Loucy (cell line): Measurements from ENCODE around the gene ACSS2.
A peak's percentile ranks its signal among the peaks of the same experiment; 100 is the strongest.

Experiments
- H2AFZ ChIP-seq: fragments of 200-600 bp; sonication (generic); 2 replicates; pipeline ENCODE4 v1.6.0; 2016; ENCODE audit warnings: antibody characterized with exemption, mild to moderate bottlenecking, low read length, moderate library complexity
- H3F3A ChIP-seq: fragments of 200-600 bp; 2 replicates; pipeline ENCODE4 v1.6.0; 2016; ENCODE audit warnings: antibody characterized with exemption, low read depth, mild to moderate bottlenecking
- H3K27me3 ChIP-seq: fragments of 200-600 bp; sonication (generic); 2 replicates; pipeline ENCODE4 v1.6.1; 2014; ENCODE audit warnings: low read length, mild to moderate bottlenecking; ENCODE audit not compliant: insufficient read depth, poor library complexity, severe bottlenecking
- H3K36me3 ChIP-seq: fragments of 200-600 bp; sonication (generic); 2 replicates; pipeline ENCODE4 v1.6.1; 2016; ENCODE audit warnings: low read length; ENCODE audit not compliant: insufficient read depth
- H3K4me1 ChIP-seq: fragments of 200-600 bp; sonication (generic); 2 replicates; pipeline ENCODE4 v1.5.1; 2014; ENCODE audit warnings: low read length, mild to moderate bottlenecking; ENCODE audit not compliant: insufficient read depth, poor library complexity, severe bottlenecking
- H3K4me2 ChIP-seq: fragments of 200-600 bp; sonication (generic); 2 replicates; pipeline ENCODE4 v1.6.0; 2014; ENCODE audit warnings: antibody characterized with exemption, low read length, low read depth, mild to moderate bottlenecking; ENCODE audit not compliant: poor library complexity, severe bottlenecking
- H3K4me3 ChIP-seq: fragments of 200-600 bp; sonication (generic); 2 replicates; pipeline ENCODE4 v1.5.1; 2014; ENCODE audit warnings: low read length, mild to moderate bottlenecking, mixed read lengths; ENCODE audit not compliant: poor library complexity, severe bottlenecking
- H3K79me2 ChIP-seq: fragments of 200-600 bp; sonication (generic); 2 replicates; pipeline ENCODE4 v1.6.1; 2014; ENCODE audit warnings: low read length; ENCODE audit not compliant: insufficient read depth
- H3K9ac ChIP-seq: fragments of 200-600 bp; sonication (generic); 2 replicates; pipeline ENCODE4 v1.6.0; 2014; ENCODE audit warnings: mild to moderate bottlenecking, low read depth, low read length, moderate library complexity; ENCODE audit not compliant: poor library complexity, severe bottlenecking
- H3K9me2 ChIP-seq: fragments of 200-600 bp; sonication (generic); replicated peaks from 2 replicates; pipeline ENCODE4 v1.6.1; 2016; ENCODE audit warnings: low read depth, low read length, mixed read lengths
- H3K9me3 ChIP-seq: fragments of 200-600 bp; sonication (generic); 2 replicates; pipeline ENCODE4 v1.6.1; 2014; ENCODE audit warnings: mild to moderate bottlenecking, antibody characterized with exemption, low read length, low read depth; ENCODE audit not compliant: insufficient read depth
- H4K20me1 ChIP-seq: fragments of 200-600 bp; sonication (generic); 2 replicates; pipeline ENCODE4 v1.6.0; 2014; ENCODE audit warnings: antibody characterized with exemption, low read length, mild to moderate bottlenecking; ENCODE audit not compliant: insufficient read depth, poor library complexity, severe bottlenecking
- EZH2phosphoT487 ChIP-seq: fragments of 200-600 bp; IDR thresholded peaks from 2 replicates; pipeline ENCODE4 v1.6.1; 2018; ENCODE audit warnings: antibody characterized with exemption, mild to moderate bottlenecking, moderate library complexity, borderline replicate concordance
- TF ChIP-seq, protein P1 (sequence below): fragments of 200-600 bp; sonication (generic); conservative IDR thresholded peaks from 2 replicates; pipeline ENCODE4 v1.5.1; 2014; ENCODE audit warnings: mild to moderate bottlenecking, antibody characterized with exemption, low read length

Gene ACSS2

DNA sequence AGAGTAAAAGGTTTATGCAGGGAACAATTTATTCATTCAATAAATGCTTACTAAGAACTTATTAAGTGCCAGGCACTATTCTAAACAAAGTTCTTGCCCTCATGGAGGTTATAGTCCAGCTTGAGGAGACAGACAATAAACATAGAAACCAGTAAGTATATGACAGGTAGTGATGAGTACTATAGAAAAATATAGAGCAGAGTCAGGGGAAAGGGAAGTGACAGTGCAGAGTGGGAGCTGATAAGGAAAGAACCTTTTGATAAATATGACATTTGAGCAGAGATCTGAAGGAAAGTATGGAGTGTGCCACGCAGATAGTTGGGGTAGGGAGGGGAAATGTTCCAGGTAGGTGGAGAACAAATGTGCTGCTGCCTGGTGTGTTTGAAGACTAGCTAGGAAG lies 12.1 kb downstream of the ACSS2 start:
- no peak for TF ChIP-seq EZH2phosphoT487
- TF ChIP-seq, protein P1, sequence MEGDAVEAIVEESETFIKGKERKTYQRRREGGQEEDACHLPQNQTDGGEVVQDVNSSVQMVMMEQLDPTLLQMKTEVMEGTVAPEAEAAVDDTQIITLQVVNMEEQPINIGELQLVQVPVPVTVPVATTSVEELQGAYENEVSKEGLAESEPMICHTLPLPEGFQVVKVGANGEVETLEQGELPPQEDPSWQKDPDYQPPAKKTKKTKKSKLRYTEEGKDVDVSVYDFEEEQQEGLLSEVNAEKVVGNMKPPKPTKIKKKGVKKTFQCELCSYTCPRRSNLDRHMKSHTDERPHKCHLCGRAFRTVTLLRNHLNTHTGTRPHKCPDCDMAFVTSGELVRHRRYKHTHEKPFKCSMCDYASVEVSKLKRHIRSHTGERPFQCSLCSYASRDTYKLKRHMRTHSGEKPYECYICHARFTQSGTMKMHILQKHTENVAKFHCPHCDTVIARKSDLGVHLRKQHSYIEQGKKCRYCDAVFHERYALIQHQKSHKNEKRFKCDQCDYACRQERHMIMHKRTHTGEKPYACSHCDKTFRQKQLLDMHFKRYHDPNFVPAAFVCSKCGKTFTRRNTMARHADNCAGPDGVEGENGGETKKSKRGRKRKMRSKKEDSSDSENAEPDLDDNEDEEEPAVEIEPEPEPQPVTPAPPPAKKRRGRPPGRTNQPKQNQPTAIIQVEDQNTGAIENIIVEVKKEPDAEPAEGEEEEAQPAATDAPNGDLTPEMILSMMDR = no peak

DNA sequence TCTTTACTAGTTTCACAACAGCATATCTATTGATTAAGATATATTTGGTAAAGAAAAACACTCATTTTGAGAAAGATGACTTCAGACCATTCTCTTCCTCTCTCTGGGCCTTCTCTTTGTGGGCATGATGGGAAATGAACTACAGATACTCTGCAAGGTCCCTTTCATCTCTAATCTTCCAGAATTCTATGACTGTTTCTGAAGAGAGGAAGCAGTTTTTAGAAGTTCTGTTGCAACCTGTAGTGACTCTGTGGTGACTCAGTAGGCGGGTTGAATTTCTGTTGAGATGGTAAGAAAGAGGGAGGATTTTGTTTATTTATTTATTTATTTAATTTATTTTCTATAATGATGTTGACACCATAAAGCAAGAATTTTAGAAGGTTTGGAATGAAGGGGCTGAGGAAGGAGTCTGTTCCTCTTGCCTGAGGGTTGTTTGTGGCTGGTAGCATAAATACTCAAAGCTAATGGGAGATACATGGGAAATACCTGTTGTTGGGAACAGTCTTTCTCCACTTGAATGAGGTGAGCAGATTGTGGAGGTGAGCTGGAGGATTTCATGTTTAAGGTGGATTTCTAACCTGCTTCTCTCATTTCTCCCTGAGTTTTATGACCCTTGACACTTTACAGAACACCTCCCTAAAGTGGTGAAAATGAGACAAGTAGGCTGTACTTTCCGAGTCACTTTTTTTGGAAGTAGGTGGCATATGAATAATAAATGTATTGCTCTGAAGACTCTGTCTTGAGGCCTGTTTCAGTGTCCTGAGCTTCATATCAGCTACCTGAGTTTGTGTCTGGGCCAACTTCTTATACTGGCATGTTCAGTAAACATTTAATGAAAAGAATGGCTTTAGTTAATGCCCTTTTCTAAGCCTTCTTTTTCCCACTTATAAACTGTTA lies 15.0 kb downstream of the ACSS2 start:
- no peaks in the 10 kb centered on the region for H4K20me1 ChIP-seq
- H3K9me2 ChIP-seq = no peaks in the 10 kb centered on the region
- no peak overlapping the region for H3K9ac ChIP-seq
- TF ChIP-seq, protein P1 = no peak
- TF ChIP-seq EZH2phosphoT487 = no peak
- H3K4me2 ChIP-seq = peak overlapping the region; percentile 38
- H3K4me3 ChIP-seq = no peak overlapping the region
- no peaks in the 10 kb centered on the region for H3K79me2 ChIP-seq
- H2AFZ ChIP-seq = no peak overlapping the region
- peaks cover 12% of the 10 kb centered on the region for H3K4me1 ChIP-seq
- H3K9me3 ChIP-seq = no peaks in the 10 kb centered on the region
- no peaks in the 10 kb centered on the region for H3F3A ChIP-seq
- H3K36me3 ChIP-seq = no peaks in the 10 kb centered on the region
- no peaks in the 10 kb centered on the region for H3K27me3 ChIP-seq

More for the DNA sequence above, 12.1 kb downstream of the ACSS2 start:
- Histone ChIP-seq H3K36me3 (no peaks in the 10 kb centered on the region), H3K4me2 (no peak overlapping the region), H3K4me1 (peaks cover 9% of the 10 kb centered on the region), H2AFZ (no peak overlapping the region), H3K9ac (no peak overlapping the region), H3K9me2 (no peaks in the 10 kb centered on the region), H3K79me2 (no peaks in the 10 kb centered on the region), H3K9me3 (no peaks in the 10 kb centered on the region), H3K4me3 (no peak overlapping the region), H4K20me1 (no peaks in the 10 kb centered on the region), H3K27me3 (no peaks in the 10 kb centered on the region), H3F3A (no peaks in the 10 kb centered on the region)

DNA sequence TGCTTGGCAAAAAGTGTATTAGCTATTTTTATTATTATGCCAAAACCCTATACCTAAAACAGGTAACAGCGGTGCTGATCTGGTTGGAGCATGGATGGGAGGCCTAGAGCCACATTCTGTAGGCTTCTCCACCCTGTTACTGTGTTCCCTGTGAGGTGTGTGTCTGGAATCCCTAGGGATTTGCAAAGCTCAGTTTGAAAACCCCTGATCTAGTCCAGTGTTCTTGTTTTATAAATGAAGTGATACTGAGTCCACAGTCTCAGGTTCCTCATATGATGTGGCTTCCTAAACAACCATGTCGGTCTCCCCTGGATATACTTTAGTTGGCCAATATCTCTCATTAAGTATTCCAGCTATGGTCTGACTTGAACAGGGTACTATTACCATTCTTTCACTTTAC lies 16.3 kb downstream of the ACSS2 start:
- TF ChIP-seq, protein P1 = no peak
- TF ChIP-seq EZH2phosphoT487 = no peak
- no peaks in the 10 kb centered on the region for H4K20me1 ChIP-seq
- H3K4me3 ChIP-seq = no peak overlapping the region
- no peaks in the 10 kb centered on the region for H3K79me2 ChIP-seq
- no peak overlapping the region for H3K4me2 ChIP-seq
- no peak overlapping the region for H2AFZ ChIP-seq
- no peaks in the 10 kb centered on the region for H3K27me3 ChIP-seq
- H3K36me3 ChIP-seq = no peaks in the 10 kb centered on the region
- no peaks in the 10 kb centered on the region for H3K9me2 ChIP-seq
- H3F3A ChIP-seq = no peaks in the 10 kb centered on the region
- H3K9ac ChIP-seq = no peak overlapping the region
- H3K9me3 ChIP-seq = no peaks in the 10 kb centered on the region
- peaks cover 13% of the 10 kb centered on the region for H3K4me1 ChIP-seq
